CD14-positive monocyte (primary cell): ENCODE measurements around the gene ALG1. TPM values are rescaled to one million over a fixed set of nuclear protein-coding genes. Genes with fewer than 3 reads are reported as not detected.
"Not testable (repeated sequence)": the region's sequence is repeated elsewhere in the genome, so short reads cannot be mapped to it uniquely, and the experiment has no call there.

Source experiments
- DNase-seq, 3 donors: peaks; one replicate each; pipeline ENCODE4 v3.0.0-alpha.2; 2011 to 2022
- H2AFZ ChIP-seq: 2 replicates; pipeline ENCODE4 v1.6.0; 2012; ENCODE audit warnings: mild to moderate bottlenecking, low read depth, low read length, inconsistent platforms; ENCODE audit not compliant: insufficient read depth, poor library complexity, severe bottlenecking
- H3K27ac ChIP-seq, 2 donors: 1 replicate in 1 of 2; 2 replicates in 1 of 2; pipeline ENCODE4 v1.5.1; 2012 to 2013; ENCODE audit warnings: low read length in 2 of 2, control low read depth in 1 of 2, inconsistent platforms in 1 of 2, low read depth in 1 of 2, mild to moderate bottlenecking in 1 of 2
- H3K27me3 ChIP-seq, 2 donors: one replicate each; pipeline versions ENCODE4 v1.6.0 to v1.6.1; 2011 to 2013; ENCODE audit warnings: low read length in 2 of 2; ENCODE audit not compliant: control insufficient read depth in 2 of 2, insufficient read depth in 2 of 2
- H3K36me3 ChIP-seq, 2 donors: replicated peaks in 1 of 2; 1 replicate in 1 of 2; 2 replicates in 1 of 2; pipeline versions ENCODE4 v1.5.1 to v1.6.1; 2012 to 2013; ENCODE audit warnings: low read length in 2 of 2, control low read depth in 1 of 2, inconsistent platforms in 1 of 2, mild to moderate bottlenecking in 1 of 2; ENCODE audit not compliant: insufficient read depth in 2 of 2, control insufficient read depth in 1 of 2
- H3K4me1 ChIP-seq, 2 donors: 1 replicate in 1 of 2; 2 replicates in 1 of 2; pipeline versions ENCODE4 v1.5.1 to v1.6.1; 2012 to 2013; ENCODE audit warnings: low read length in 2 of 2, control low read depth in 1 of 2, inconsistent platforms in 1 of 2, mild to moderate bottlenecking in 1 of 2, moderate library complexity in 1 of 2; ENCODE audit not compliant: insufficient read depth in 2 of 2, control insufficient read depth in 1 of 2
- H3K4me2 ChIP-seq: replicated peaks from 2 replicates; pipeline ENCODE3; 2012; ENCODE audit warnings: low read length, moderate library complexity, mild to moderate bottlenecking; ENCODE audit not compliant: poor library complexity, severe bottlenecking; ENCODE audit errors: extremely low read depth
- H3K4me3 ChIP-seq, 3 experiments: fragments of 200-600 bp in 1 of 3; sonication (generic) in 1 of 3; replicated peaks in 1 of 3; 1 replicate in 2 of 3; 2 replicates in 1 of 3; pipeline ENCODE4 v1.5.1; 2011 to 2013; ENCODE audit warnings: low read length in 3 of 3, mild to moderate bottlenecking in 3 of 3, control low read depth in 2 of 3, low read depth in 2 of 3, inconsistent platforms in 1 of 3, moderate library complexity in 1 of 3
- H3K79me2 ChIP-seq: 2 replicates; pipeline ENCODE4 v1.6.0; 2012; ENCODE audit warnings: mild to moderate bottlenecking, control low read depth, inconsistent platforms, low read length, moderate library complexity; ENCODE audit not compliant: insufficient read depth
- H3K9ac ChIP-seq: 2 replicates; pipeline ENCODE4 v1.6.0; 2017; ENCODE audit warnings: low read length, mild to moderate bottlenecking; ENCODE audit not compliant: insufficient read depth, poor library complexity, severe bottlenecking
- H3K9me3 ChIP-seq, 2 donors: replicated peaks in 1 of 2; 1 replicate in 1 of 2; 2 replicates in 1 of 2; pipeline versions ENCODE4 v1.5.1 to v1.6.1; 2012 to 2013; ENCODE audit warnings: low read length in 2 of 2, control low read depth in 1 of 2; ENCODE audit not compliant: control insufficient read depth in 1 of 2, insufficient read depth in 1 of 2
- H4K20me1 ChIP-seq: 2 replicates; pipeline ENCODE4 v1.6.0; 2012; ENCODE audit warnings: mild to moderate bottlenecking, low read length, control low read depth, moderate library complexity; ENCODE audit not compliant: insufficient read depth
- H3K27ac Mint-ChIP-seq, 7 donors: one replicate each; pipeline ENCODE4 v1.8.0; 2020; ENCODE audit warnings: mild to moderate bottlenecking in 7 of 7, mixed read lengths in 7 of 7, moderate library complexity in 6 of 7, inconsistent platforms in 2 of 7
- H3K27me3 Mint-ChIP-seq, 3 donors: one replicate each; pipeline ENCODE4 v1.8.0; 2021 to 2022; ENCODE audit warnings: low read depth in 3 of 3, mild to moderate bottlenecking in 3 of 3, mixed read lengths in 3 of 3, moderate library complexity in 3 of 3, inconsistent platforms in 1 of 3
- H3K36me3 Mint-ChIP-seq, 2 donors: one replicate each; pipeline ENCODE4 v1.8.0; 2020; ENCODE audit warnings: mixed read lengths in 2 of 2, inconsistent platforms in 1 of 2, mild to moderate bottlenecking in 1 of 2
- H3K4me1 Mint-ChIP-seq: one replicate; pipeline ENCODE4 v1.8.0; 2020; ENCODE audit warnings: mild to moderate bottlenecking, mixed read lengths
- H3K4me3 Mint-ChIP-seq, 2 donors: one replicate each; pipeline ENCODE4 v1.8.0; 2020; ENCODE audit warnings: mild to moderate bottlenecking in 2 of 2, mixed read lengths in 2 of 2, moderate library complexity in 1 of 2
- H3K9me3 Mint-ChIP-seq, 7 donors: one replicate each; pipeline ENCODE4 v1.8.0; 2020 to 2022; ENCODE audit warnings: mixed read lengths in 7 of 7, mild to moderate bottlenecking in 6 of 7, moderate library complexity in 6 of 7, inconsistent platforms in 2 of 7
- WGBS: methylation state at CpG from one replicate; pipeline ENCODE4 v1.1.5; 2013; ENCODE audit warnings: missing lambda C conversion rate; ENCODE audit not compliant: insufficient coverage; 5-methylcytosine and 5-hydroxymethylcytosine counted together
- intact Hi-C, 2 donors: fragments of 100-400 bp; cut with micrococcal nuclease; formaldehyde crosslinking; loops; one replicate each; pipeline versions ENCODE4 v1.15.0 to v1.15.1; 2023
- polyA plus RNA-seq, 3 donors: library from polyadenylated mRNA; depleted of rRNA in 1 of 3; unstranded in 2 of 3; stranded (reverse) in 1 of 3; fragments of 300-500 nt in 2 of 3; fragments of >200 nt in 1 of 3; fragmentation: Illumina TruSeq in 2 of 3; gene quantifications; 1 replicate in 2 of 3; 2 replicates in 1 of 3; pipeline ENCODE4 v1.2.3, GENCODE V29; 2012 to 2021

Gene ALG1
- polyA plus RNA-seq, 3 donors, result 9.3 to 31.0 (median 25.2) TPM

- 98% methylated on average over 12 of the region's 17 CpGs for WGBS
- H3K4me1 ChIP-seq, H3K9ac ChIP-seq, H3K4me1 Mint-ChIP-seq, H3K27me3 ChIP-seq, DNase-seq, H3K9me3 Mint-ChIP-seq, H3K79me2 ChIP-seq, H3K4me3 Mint-ChIP-seq, H4K20me1 ChIP-seq, H3K4me2 ChIP-seq, intact Hi-C loops, H3K27ac ChIP-seq, H3K27me3 Mint-ChIP-seq, H3K9me3 ChIP-seq, H3K4me3 ChIP-seq, H2AFZ ChIP-seq: not testable (repeated sequence)
- Mint-ChIP-seq H3K36me3 (peaks cover 29 to 55% of the 10 kb centered on the region in 2 donors), H3K27ac (peak overlapping the region in 2 of 7 donors; percentile 70 to 74)
- H3K36me3 ChIP-seq, result peaks cover 8 to 22% of the 10 kb centered on the region in 2 donors
These were observed 17.3 kb downstream of the ALG1 start for GRCh38 chr16:5088936-5089335.

GRCh38 chr16:5089911-5090555, 18.4 kb downstream of the ALG1 start:
- intact Hi-C loops, H3K9me3 Mint-ChIP-seq, H3K9me3 ChIP-seq, H3K4me1 ChIP-seq, H2AFZ ChIP-seq, H4K20me1 ChIP-seq, H3K4me2 ChIP-seq, H3K27me3 Mint-ChIP-seq, H3K27ac ChIP-seq, H3K4me3 ChIP-seq, H3K27me3 ChIP-seq, H3K4me1 Mint-ChIP-seq, H3K9ac ChIP-seq, H3K79me2 ChIP-seq, H3K4me3 Mint-ChIP-seq, DNase-seq: not testable (repeated sequence)
- WGBS, result 96% methylated on average over 26 of the region's 26 CpGs
- peaks cover 5 to 17% of the 10 kb centered on the region in 2 donors for H3K36me3 ChIP-seq
- Mint-ChIP-seq H3K27ac (peak overlapping the region in 2 of 7 donors; percentile 9 to 50), H3K36me3 (peaks cover 20 to 46% of the 10 kb centered on the region in 2 donors)

GRCh38 chr16:5090592-5090991, 18.9 kb downstream of the ALG1 start:
- H3K4me3 ChIP-seq, H3K4me2 ChIP-seq, H2AFZ ChIP-seq, H3K27ac ChIP-seq, H3K9me3 Mint-ChIP-seq, H4K20me1 ChIP-seq, H3K4me1 Mint-ChIP-seq, H3K27me3 Mint-ChIP-seq, H3K9ac ChIP-seq, H3K79me2 ChIP-seq, DNase-seq, H3K4me1 ChIP-seq, H3K9me3 ChIP-seq, H3K27me3 ChIP-seq, H3K4me3 Mint-ChIP-seq, intact Hi-C loops: not testable (repeated sequence)
- H3K36me3 Mint-ChIP-seq, result peaks cover 15 to 42% of the 10 kb centered on the region in 2 donors
- 100% methylated on average over 5 of the region's 9 CpGs for WGBS
- H3K27ac Mint-ChIP-seq, result peak overlapping the region in 3 of 7 donors; percentile 9 to 82 (median 65)
- H3K36me3 ChIP-seq, result peaks cover 2 to 12% of the 10 kb centered on the region in 2 donors

GRCh38 chr16:5093081-5093480, 21.4 kb downstream of the ALG1 start:
- intact Hi-C loops, H3K79me2 ChIP-seq, H3K4me2 ChIP-seq, H3K4me3 ChIP-seq, H3K27ac ChIP-seq, H3K27me3 Mint-ChIP-seq, H3K36me3 ChIP-seq, H4K20me1 ChIP-seq, H3K4me3 Mint-ChIP-seq, H3K27me3 ChIP-seq, H3K4me1 ChIP-seq, H2AFZ ChIP-seq, H3K9ac ChIP-seq, DNase-seq, H3K4me1 Mint-ChIP-seq, H3K9me3 ChIP-seq, H3K9me3 Mint-ChIP-seq: not testable (repeated sequence)
- peak overlapping the region in 1 of 7 donors; percentile 10 for H3K27ac Mint-ChIP-seq
- 100% methylated on average over 3 of the region's 9 CpGs for WGBS
- H3K36me3 Mint-ChIP-seq, result peaks cover 8 to 23% of the 10 kb centered on the region in 2 donors
